Endothelial cell of umbilical vein (primary cell): Measurements from ENCODE around the gene HMCES. TPM values are rescaled to one million over a fixed set of nuclear protein-coding genes. Genes with fewer than 3 reads are reported as not detected.

Experiments used
- BruUV-seq: library from RNA; stranded (reverse); fragments of 400-500 nt; replicated peaks from 2 replicates; lab custom pipeline; 2021; lab: Mats Ljungman, UMichigan
- CTCF ChIA-PET: fragments of 300-600, 350-600 bp; sonication (Branson Sonifier 250); formaldehyde crosslinking; loops from one replicate; lab custom pipeline; 2021; ENCODE audit warnings: antibody characterized with exemption, inconsistent platforms; lab: Charles Lee
- POLR2A ChIA-PET: fragments of 300-600, 350-600 bp; sonication (Branson Sonifier 250); formaldehyde crosslinking; loops from one replicate; lab custom pipeline; 2021; ENCODE audit warnings: antibody characterized with exemption, inconsistent platforms; lab: Charles Lee
- DNase-seq: peaks from one replicate; pipeline ENCODE4 v3.0.0-alpha.2; 2011; ENCODE audit warnings: low read depth, low spot score
- FAIRE-seq: peaks from 2 replicates; lab custom pipeline; 2011; peaks lifted over from hg19 to GRCh38; lab: Jason Lieb, UNC
- H2AFZ ChIP-seq: 2 replicates; pipeline ENCODE4 v1.6.0; 2012; ENCODE audit warnings: low read depth, low read length, control low read depth, inconsistent platforms
- H3K27ac ChIP-seq: 2 replicates; pipeline ENCODE4 v1.5.1; 2011; ENCODE audit warnings: low read depth, mild to moderate bottlenecking, control low read depth, low read length, moderate library complexity; ENCODE audit not compliant: insufficient read depth
- H3K27me3 ChIP-seq, 2 experiments: 2 replicates each; pipeline versions ENCODE4 v1.6.0 to v1.6.1; 2011; ENCODE audit warnings: low read length in 2 of 2, mixed read lengths in 1 of 2; ENCODE audit not compliant: control insufficient read depth in 2 of 2, insufficient read depth in 2 of 2
- H3K36me3 ChIP-seq, 2 experiments: 2 replicates in 1 of 2; 3 replicates in 1 of 2; pipeline ENCODE4 v1.5.1; 2011; ENCODE audit warnings: low read length in 2 of 2, mild to moderate bottlenecking in 1 of 2, moderate library complexity in 1 of 2; ENCODE audit not compliant: control insufficient read depth in 2 of 2, insufficient read depth in 2 of 2; ENCODE audit errors: extremely low read depth in 1 of 2
- H3K4me1 ChIP-seq: 3 replicates; pipeline ENCODE4 v1.5.1; 2011; ENCODE audit warnings: mild to moderate bottlenecking, low read length; ENCODE audit not compliant: control insufficient read depth, insufficient read depth; ENCODE audit errors: extremely low read depth
- H3K4me2 ChIP-seq: 2 replicates; pipeline ENCODE4 v1.6.1; 2011; ENCODE audit warnings: low read length, control low read depth, mixed read lengths; ENCODE audit not compliant: insufficient read depth
- H3K4me3 ChIP-seq, 3 experiments: fragments of 200-600 bp in 1 of 3; sonication (generic), shearing (Covaris generic) in 1 of 3; replicated peaks in 1 of 3; 2 replicates each; pipeline ENCODE4 v1.5.1; 2011 to 2016; ENCODE audit warnings: control low read depth in 3 of 3, low read length in 3 of 3, mild to moderate bottlenecking in 2 of 3, inconsistent platforms in 1 of 3, low read depth in 1 of 3, moderate library complexity in 1 of 3; ENCODE audit not compliant: insufficient read depth in 1 of 3
- H3K79me2 ChIP-seq: 2 replicates; pipeline ENCODE4 v1.6.0; 2012; ENCODE audit warnings: low read length, inconsistent platforms; ENCODE audit not compliant: control insufficient read depth, insufficient read depth
- H3K9ac ChIP-seq: replicated peaks from 2 replicates; pipeline ENCODE3; 2011; ENCODE audit warnings: low read length, control low read depth; ENCODE audit not compliant: insufficient read depth; ENCODE audit errors: extremely low read depth
- H3K9me1 ChIP-seq: replicated peaks from 3 replicates; pipeline ENCODE4 v1.6.0; 2011; ENCODE audit warnings: mild to moderate bottlenecking, low read length; ENCODE audit not compliant: control insufficient read depth, insufficient read depth; ENCODE audit errors: extremely low read depth
- H3K9me3 ChIP-seq: replicated peaks from 2 replicates; pipeline ENCODE4 v1.5.1; 2012; ENCODE audit warnings: low read length, inconsistent platforms; ENCODE audit not compliant: control insufficient read depth, insufficient read depth
- H4K20me1 ChIP-seq: replicated peaks from 2 replicates; pipeline ENCODE3; 2011; ENCODE audit warnings: mild to moderate bottlenecking, low read length; ENCODE audit not compliant: control insufficient read depth, insufficient read depth; ENCODE audit errors: extremely low read depth
- CTCF ChIP-seq, 2 donors: IDR thresholded peaks; 1 replicate in 1 of 2; 2 replicates in 1 of 2; pipeline ENCODE4 v1.5.1; 2011; ENCODE audit warnings: low read length in 2 of 2, mild to moderate bottlenecking in 2 of 2, moderate library complexity in 2 of 2, control low read depth in 1 of 2, inconsistent platforms in 1 of 2, low read depth in 1 of 2; ENCODE audit not compliant: insufficient read depth in 1 of 2; ENCODE audit errors: extremely low read depth in 1 of 2
- EZH2 ChIP-seq: IDR thresholded peaks from 2 replicates; pipeline ENCODE4 v1.6.1; 2012; ENCODE audit warnings: borderline replicate concordance, low read depth, mild to moderate bottlenecking, moderate library complexity, low read length, inconsistent platforms; ENCODE audit not compliant: severe bottlenecking
- FOS ChIP-seq: IDR thresholded peaks from 2 replicates; pipeline ENCODE4 v1.6.1; 2011; ENCODE audit warnings: mild to moderate bottlenecking, low read length, moderate library complexity, borderline replicate concordance; ENCODE audit not compliant: insufficient read depth
- GATA2 ChIP-seq: IDR thresholded peaks from 2 replicates; pipeline ENCODE4 v1.7.0; 2011; ENCODE audit warnings: low read depth, mild to moderate bottlenecking, moderate library complexity, mixed read lengths, low read length; ENCODE audit not compliant: insufficient read length, insufficient read depth
- JUN ChIP-seq: IDR thresholded peaks from 2 replicates; pipeline ENCODE4 v1.6.1; 2011; ENCODE audit warnings: borderline replicate concordance, low read depth; ENCODE audit not compliant: insufficient read length, insufficient read depth
- MAX ChIP-seq: IDR thresholded peaks from 2 replicates; pipeline ENCODE4 v1.6.1; 2011; ENCODE audit not compliant: insufficient read depth, insufficient read length
- MYC ChIP-seq: IDR thresholded peaks from one replicate; pipeline ENCODE4 v1.6.1; 2011; ENCODE audit warnings: mild to moderate bottlenecking, low read depth, low read length
- POLR2A ChIP-seq: IDR thresholded peaks from 2 replicates; pipeline ENCODE4 v1.6.1; 2012; ENCODE audit warnings: low read depth, mild to moderate bottlenecking, control low read depth, low read length
- POLR2AphosphoS5 ChIP-seq: IDR thresholded peaks from 2 replicates; pipeline ENCODE4 v1.6.1; 2012; ENCODE audit warnings: low read depth, mild to moderate bottlenecking, control low read depth, low read length, moderate library complexity; ENCODE audit not compliant: insufficient read depth
- dilution Hi-C: fragments of 300-500 bp; cut with MboI; formaldehyde crosslinking; loops from one replicate; pipeline ENCODE4 v1.15.0; 2019; ENCODE audit warnings: low sequenced_read_pairs; ENCODE audit not compliant: extremely low pct_ligation_motif_present
- intact Hi-C: fragments of 100-400 bp; cut with micrococcal nuclease; formaldehyde crosslinking; loops from one replicate; pipeline ENCODE4 v1.10.0; 2022
- polyA plus RNA-seq, 4 experiments: library from polyadenylated mRNA; depleted of rRNA in 3 of 4; stranded (reverse) in 3 of 4; unstranded in 1 of 4; fragments of >200 nt; gene quantifications; 2 replicates each; pipeline versions ENCODE4 v1.2.1 to v1.2.3, GENCODE V29; 2011 to 2012; ENCODE audit warnings: missing spikeins in 1 of 4
- total RNA-seq: library from RNA; stranded (reverse); gene quantifications from 2 replicates; pipeline ENCODE4 v1.2.3, GENCODE V29; 2021

HMCES gene
- total and polyA plus RNA-seq, 2 donors (not counting 3 experiments of a cell fraction or from before 2014, with no cell fraction given): 30.6 to 40.8 TPM

GRCh38 chr3:129346695-129347457, 68.2 kb downstream of the HMCES start:
- intact Hi-C loops (no loop called here), dilution Hi-C loops (no loop called here)
- Histone ChIP-seq H3K27ac (no peak overlapping the region), H3K4me1 (peaks cover 12% of the 10 kb centered on the region), H3K4me3 (no peak overlapping the region), H3K79me2 (no peaks in the 10 kb centered on the region), H3K9me3 (no peaks in the 10 kb centered on the region), H3K9ac (no peak overlapping the region), H3K4me2 (no peak overlapping the region), H4K20me1 (no peaks in the 10 kb centered on the region), H3K36me3 (no peaks in the 10 kb centered on the region), H2AFZ (no peak overlapping the region), H3K27me3 (no peaks in the 10 kb centered on the region), H3K9me1 (no peaks in the 10 kb centered on the region)
- BruUV-seq: no TSS peak
- POLR2A ChIA-PET: no interaction called here
- CTCF ChIA-PET: interaction anchor here (1.1 kb wide), 1 partner anchor 31 kb away, joined by 3 read pairs; a partner anchor contains a TSS
- DNase-seq (no peak), FAIRE-seq (peak; percentile 38)
- TF ChIP-seq POLR2A: no peak
- no peak for TF ChIP-seq MAX
- TF ChIP-seq JUN: no peak

GRCh38 chr3:129347458-129347845, 68.8 kb downstream of the HMCES start:
- intact Hi-C loops: no loop called here
- H3K9me1 ChIP-seq: no peaks in the 10 kb centered on the region
- CTCF ChIA-PET: interaction anchor here (1.1 kb wide), 1 partner anchor 31 kb away, joined by 3 read pairs; a partner anchor contains a TSS
- H3K27ac ChIP-seq: no peak overlapping the region
- TF ChIP-seq POLR2A: no peak
- no peak for TF ChIP-seq GATA2
- TF ChIP-seq JUN: no peak
- TF ChIP-seq MYC: no peak
- TF ChIP-seq FOS: no peak
- no peak for TF ChIP-seq CTCF (IDR thresholded peaks at IDR 0.05; ENCODE audit: extremely low read depth in 1 of 2, insufficient read depth in 1 of 2, low read depth in 1 of 2, low read length in 2 of 2)
- no peak for TF ChIP-seq POLR2AphosphoS5
- no peak for TF ChIP-seq EZH2
- TF ChIP-seq MAX: no peak
- dilution Hi-C loops: no loop called here
- FAIRE-seq (no peak), DNase-seq (no peak)
- no peak overlapping the region for H3K4me3 ChIP-seq
- peaks cover 12% of the 10 kb centered on the region for H3K4me1 ChIP-seq
- no peaks in the 10 kb centered on the region for H3K27me3 ChIP-seq
- H3K9ac ChIP-seq: no peak overlapping the region
- POLR2A ChIA-PET: no interaction called here
- no peaks in the 10 kb centered on the region for H3K9me3 ChIP-seq
- no peaks in the 10 kb centered on the region for H3K79me2 ChIP-seq
- H3K36me3 ChIP-seq: no peaks in the 10 kb centered on the region
- no peaks in the 10 kb centered on the region for H4K20me1 ChIP-seq
- H2AFZ ChIP-seq: no peak overlapping the region
- no peak overlapping the region for H3K4me2 ChIP-seq
- no TSS peak for BruUV-seq
